ENCODE results near the gene TYK2. TPM values are rescaled to one million over a fixed set of nuclear protein-coding genes. Genes with fewer than 3 reads are reported as not detected.

The TYK2 gene
- 80.7 and 101 TPM in 2 replicates for total RNA-seq

GRCh38 chr19:10380313-10381102 is at the start of gene TYK2:
TYK2 (minus strand) TSS chr19:10380572; CDS start chr19:10378406, 2,166 bp downstream.

GRCh38 chr19:10420444-10421239 is 40.3 kb upstream of the TYK2 start, which contains the start of gene PDE4A:
PDE4A (plus strand) TSS chr19:10420538; CDS start chr19:10420765, 227 bp downstream.

GRCh38 chr19:10403137-10404021 is 23.0 kb upstream of the TYK2 start, which contains the start of gene CDC37:
CDC37 (minus strand) TSS chr19:10403542; CDS start chr19:10403479, 63 bp downstream.

GRCh38 chr19:10339380-10339960 is 40.9 kb downstream of the TYK2 start, which contains the start of gene ICAM3:
ICAM3 (minus strand) TSS chr19:10339624; CDS start chr19:10339614, 10 bp downstream.

GRCh38 chr19:10332965-10333757 is 47.2 kb downstream of the TYK2 start, which contains the start of gene RAVER1:
RAVER1 (minus strand) TSS chr19:10333529; CDS start chr19:10333507, 22 bp downstream.

GRCh38 chr19:10315335-10316214 is 64.8 kb downstream of the TYK2 start, which contains the start of gene FDX2:
FDX2 (minus strand) TSS chr19:10316015; CDS start chr19:10315996, 19 bp downstream.

GRCh38 chr19:10309423-10309822 is 70.9 kb downstream of the TYK2 start, which contains the start of gene ZGLP1:
ZGLP1 (minus strand) TSS chr19:10309815.

Other genes starting within 250 kb of the TYK2 start
- 38.0 and 90.2 TPM in 2 replicates for gene DNMT1, start 185.6 kb downstream of the TYK2 start, total RNA-seq
- gene S1PR2, start 149.2 kb downstream of the TYK2 start, total RNA-seq, result 11.2 and 12.2 TPM in 2 replicates
- 22.2 and 27.1 TPM in 2 replicates for gene MRPL4, start 128.4 kb downstream of the TYK2 start, total RNA-seq
- 4.8 and 5.6 TPM in 2 replicates for gene ICAM1, start 109.5 kb downstream of the TYK2 start, total RNA-seq
- 0.33 and 0.75 TPM in 2 replicates for gene ICAM4, start 93.6 kb downstream of the TYK2 start, total RNA-seq
- 1.8 and 4.6 TPM in 2 replicates for gene ICAM5, start 90.6 kb downstream of the TYK2 start, total RNA-seq
- gene ZGLP1, start 70.8 kb downstream of the TYK2 start, total RNA-seq, result 0.22 and 0.87 TPM in 2 replicates
- 18.2 and 28.6 TPM in 2 replicates for gene FDX2, start 64.6 kb downstream of the TYK2 start, total RNA-seq
- 16.1 and 17.5 TPM in 2 replicates for gene RAVER1, start 47.0 kb downstream of the TYK2 start, total RNA-seq
- 5.1 and 9.6 TPM in 2 replicates for gene ICAM3, start 40.9 kb downstream of the TYK2 start, total RNA-seq
- 214 and 295 TPM in 2 replicates for gene CDC37, start 23.0 kb upstream of the TYK2 start, total RNA-seq
- gene PDE4A, start 40.0 kb upstream of the TYK2 start, total RNA-seq, result 3.7 and 5.6 TPM in 2 replicates
- 77.9 and 93.1 TPM in 2 replicates for gene KEAP1, start 122.8 kb upstream of the TYK2 start, total RNA-seq
- gene S1PR5, start 136.9 kb upstream of the TYK2 start, total RNA-seq, result 0.12 and 0.44 TPM in 2 replicates
- 13.5 and 16.7 TPM in 2 replicates for gene ATG4D, start 163.3 kb upstream of the TYK2 start, total RNA-seq
- gene KRI1, start 185.4 kb upstream of the TYK2 start, total RNA-seq, result 9.7 and 10.5 TPM in 2 replicates
- gene CDKN2D, start 188.4 kb upstream of the TYK2 start, total RNA-seq, result 7.1 and 19.3 TPM in 2 replicates
- gene AP1M2, start 206.7 kb upstream of the TYK2 start, total RNA-seq, result 0.77 and 0.87 TPM in 2 replicates
- 30.7 and 55.0 TPM in 2 replicates for gene SLC44A2, start 245.0 kb upstream of the TYK2 start, total RNA-seq

Data from uterine smooth muscle cell (primary cell).